DND-41 (cell line): ENCODE measurements around the gene SEPTIN10.

Experiments used
- ATAC-seq: fragments of 200-7000 bp; cut with Tn5 transposase; 3 replicates; pipeline ENCODE4 v1.9.1; 2021; ENCODE audit warnings: low read depth; ENCODE audit not compliant: insufficient read depth
- DNase-seq: peaks from one replicate; pipeline ENCODE4 v3.0.0-alpha.2; 2020
- H2AFZ ChIP-seq: 2 replicates; pipeline ENCODE4 v1.6.0; 2012; ENCODE audit warnings: low read depth, low read length
- H3K27ac ChIP-seq: 2 replicates; pipeline ENCODE4 v1.5.1; 2012; ENCODE audit warnings: low read length, inconsistent platforms
- H3K27me3 ChIP-seq: fragments of 200-600 bp; sonication (generic); 2 replicates; pipeline ENCODE4 v1.6.0; 2012; ENCODE audit warnings: low read length, mild to moderate bottlenecking, inconsistent platforms; ENCODE audit not compliant: insufficient read depth, poor library complexity
- H3K36me3 ChIP-seq: 2 replicates; pipeline ENCODE4 v1.5.1; 2012; ENCODE audit warnings: low read length, inconsistent platforms; ENCODE audit not compliant: insufficient read depth
- H3K4me1 ChIP-seq: 2 replicates; pipeline ENCODE4 v1.5.1; 2012; ENCODE audit warnings: mild to moderate bottlenecking, low read length; ENCODE audit not compliant: insufficient read depth
- H3K4me2 ChIP-seq: 2 replicates; pipeline ENCODE4 v1.6.0; 2012; ENCODE audit warnings: mild to moderate bottlenecking, moderate library complexity, low read length, inconsistent platforms; ENCODE audit not compliant: insufficient read depth
- H3K4me3 ChIP-seq, 2 experiments: fragments of 200-600 bp in 1 of 2; shearing (Covaris generic) in 1 of 2; 2 replicates each; pipeline ENCODE4 v1.5.1; 2012 to 2016; ENCODE audit warnings: inconsistent platforms in 2 of 2, low read length in 2 of 2, mild to moderate bottlenecking in 2 of 2, low read depth in 1 of 2, moderate library complexity in 1 of 2
- H3K79me2 ChIP-seq: 2 replicates; pipeline ENCODE4 v1.6.0; 2012; ENCODE audit warnings: low read length, inconsistent platforms; ENCODE audit not compliant: insufficient read depth
- H3K9ac ChIP-seq: 2 replicates; pipeline ENCODE4 v1.6.0; 2012; ENCODE audit warnings: low read depth, mild to moderate bottlenecking, inconsistent platforms, low read length, moderate library complexity
- H3K9me3 ChIP-seq: 2 replicates; pipeline ENCODE4 v1.5.1; 2012; ENCODE audit warnings: low read length, moderate library complexity, mild to moderate bottlenecking, inconsistent platforms; ENCODE audit not compliant: insufficient read depth, severe bottlenecking
- H4K20me1 ChIP-seq: 2 replicates; pipeline ENCODE4 v1.6.0; 2012; ENCODE audit warnings: low read length; ENCODE audit not compliant: insufficient read depth
- CTCF ChIP-seq: IDR thresholded peaks from 2 replicates; pipeline ENCODE4 v1.5.1; 2012; ENCODE audit warnings: borderline replicate concordance, low read length, moderate library complexity, mild to moderate bottlenecking; ENCODE audit not compliant: poor library complexity, severe bottlenecking; ENCODE audit errors: extremely low read depth
- EZH2 ChIP-seq: IDR thresholded peaks from 3 replicates; pipeline ENCODE4 v1.6.1; 2012; ENCODE audit warnings: borderline replicate concordance, low read depth, mild to moderate bottlenecking, moderate library complexity, low read length, inconsistent platforms; ENCODE audit not compliant: severe bottlenecking

The SEPTIN10 gene

GRCh38 chr2:109562421-109562820 is 51.3 kb downstream of the SEPTIN10 start:
- no peak for DNase-seq
- ATAC-seq, result no peak
- Histone ChIP-seq H3K79me2 (no peaks in the 10 kb centered on the region), H3K36me3 (no peaks in the 10 kb centered on the region), H3K4me3 (no peak overlapping the region), H3K9me3 (no peaks in the 10 kb centered on the region), H3K27ac (no peak overlapping the region), H4K20me1 (no peaks in the 10 kb centered on the region), H3K4me2 (no peak overlapping the region), H3K27me3 (peaks cover 23% of the 10 kb centered on the region), H3K9ac (no peak overlapping the region), H3K4me1 (no peaks in the 10 kb centered on the region), H2AFZ (no peak overlapping the region)
- TF ChIP-seq CTCF (no peak), EZH2 (no peak)

DNA sequence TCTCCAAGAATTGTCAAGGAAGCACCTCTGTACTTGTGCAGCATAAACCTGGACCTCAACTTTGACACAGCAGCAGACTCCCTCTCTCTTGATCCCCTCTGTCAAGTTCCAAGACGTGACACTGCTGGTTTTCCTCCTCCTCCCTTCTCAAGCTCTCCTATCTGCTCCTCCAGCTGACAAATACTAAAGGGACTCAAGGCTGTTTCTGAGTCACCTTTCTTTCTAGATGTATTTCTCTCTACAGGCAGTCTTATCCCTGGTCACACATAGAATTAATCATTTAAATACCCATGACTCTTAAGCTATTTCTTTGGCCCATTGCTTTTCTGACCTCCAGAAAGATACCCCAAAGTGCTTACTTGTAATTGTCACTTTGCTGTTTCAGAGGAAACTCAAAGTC is 53.5 kb downstream of the SEPTIN10 start:
- Histone ChIP-seq H4K20me1 (no peaks in the 10 kb centered on the region), H3K9ac (no peak overlapping the region), H3K79me2 (no peaks in the 10 kb centered on the region), H3K27me3 (peaks cover 23% of the 10 kb centered on the region), H3K9me3 (no peaks in the 10 kb centered on the region), H3K36me3 (no peaks in the 10 kb centered on the region), H3K4me2 (no peak overlapping the region), H3K4me3 (no peak overlapping the region), H3K4me1 (no peaks in the 10 kb centered on the region), H2AFZ (no peak overlapping the region), H3K27ac (no peak overlapping the region)
- no peak for TF ChIP-seq EZH2
- no peak for TF ChIP-seq CTCF
- no peak for DNase-seq
- no peak for ATAC-seq

DNA sequence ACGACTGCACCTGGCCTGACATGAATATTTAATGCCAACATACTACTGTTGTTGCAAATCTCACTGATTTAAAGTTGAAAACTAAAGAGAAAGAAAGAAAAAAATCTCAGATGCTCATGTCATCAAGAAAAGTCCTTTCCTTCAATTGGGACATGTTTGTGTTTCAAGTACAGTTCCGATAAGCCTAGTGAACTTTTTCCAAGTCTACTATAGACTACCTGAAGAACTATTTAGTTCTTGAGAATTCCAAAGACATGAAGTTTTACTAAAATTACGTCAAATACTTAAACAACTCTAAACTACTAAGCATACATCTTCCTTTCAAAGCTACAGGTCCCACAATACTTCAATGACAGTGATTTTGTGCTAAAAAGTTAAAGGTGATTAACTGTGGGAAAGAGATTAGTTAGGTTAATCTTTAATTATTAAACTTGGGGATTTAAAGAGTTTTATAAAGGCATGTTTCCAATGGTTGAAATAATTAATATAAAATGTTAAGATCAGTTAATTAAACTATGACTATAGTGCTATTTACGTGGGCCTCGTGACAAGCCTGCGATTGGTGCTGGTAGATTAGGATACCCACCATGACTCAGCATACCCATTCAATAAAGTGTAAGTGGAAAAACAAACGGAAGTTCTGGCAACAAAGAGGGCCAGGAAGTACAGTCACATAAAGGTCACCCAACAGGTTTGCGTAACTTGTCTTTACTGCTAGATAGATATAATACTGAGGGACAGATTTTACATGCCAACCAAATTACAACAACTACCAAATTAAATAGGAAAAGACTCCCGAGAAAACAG is 55.5 kb downstream of the SEPTIN10 start:
- no peak overlapping the region for H3K27ac ChIP-seq
- H3K27me3 ChIP-seq, result peaks cover 30% of the 10 kb centered on the region
- no peak overlapping the region for H3K4me2 ChIP-seq
- no peak overlapping the region for H3K4me3 ChIP-seq
- no peak for ATAC-seq
- TF ChIP-seq EZH2 (no peak), CTCF (no peak)
- H3K9me3 ChIP-seq, result no peaks in the 10 kb centered on the region
- H4K20me1 ChIP-seq, result no peaks in the 10 kb centered on the region
- H2AFZ ChIP-seq, result no peak overlapping the region
- no peak overlapping the region for H3K9ac ChIP-seq
- H3K4me1 ChIP-seq, result no peaks in the 10 kb centered on the region
- no peak for DNase-seq
- H3K79me2 ChIP-seq, result no peaks in the 10 kb centered on the region
- no peaks in the 10 kb centered on the region for H3K36me3 ChIP-seq
